ENCODE data around the gene CELF2.

CELF2 gene

GRCh38 chr10:11272915-11273389 lies 255.3 kb downstream of the CELF2 start:
- H3K4me2 ChIP-seq (ENCODE audit: low read length), result no peak overlapping the region
- DNase-seq, result no peak
- no peaks in the 10 kb centered on the region for H3K36me3 ChIP-seq (ENCODE audit: control insufficient read depth, insufficient read depth, low read length)
- H4K8ac ChIP-seq (ENCODE audit: low read depth, low read length), result no peak overlapping the region
- WGBS (ENCODE audit: extremely low coverage, insufficient coverage, low lambda C conversion rate), result no CpG with 5 or more reads among the region's 15 CpGs
- no peak overlapping the region for H3K18ac ChIP-seq (ENCODE audit: low read length)
- no peak overlapping the region for H3K27ac ChIP-seq (ENCODE audit: low read depth, low read length)
- no peak overlapping the region for H2BK5ac ChIP-seq (ENCODE audit: low read length)
- H2BK15ac ChIP-seq (replicated peaks; ENCODE audit: low read depth), result no peak overlapping the region
- no peaks in the 10 kb centered on the region for H3K79me2 ChIP-seq (ENCODE audit: control insufficient read depth, insufficient read depth, low read length)
- no peak overlapping the region for H2BK120ac ChIP-seq (ENCODE audit: low read depth, low read length)
- H3K9ac ChIP-seq (ENCODE audit: low read length), result no peak overlapping the region
- H3K56ac ChIP-seq (ENCODE audit: low read length), result no peak overlapping the region
- no peaks in the 10 kb centered on the region for H3K27me3 ChIP-seq (ENCODE audit: insufficient read depth, low read length, poor library complexity)
- H2AK5ac ChIP-seq (ENCODE audit: low read length), result no peak overlapping the region
- H3K23ac ChIP-seq (ENCODE audit: low read length), result no peak overlapping the region
- peaks cover 2% of the 10 kb centered on the region for H3K4me1 ChIP-seq (ENCODE audit: control insufficient read depth, low read depth, low read length)
- H3K79me1 ChIP-seq (ENCODE audit: low read length), result no peaks in the 10 kb centered on the region
- no peak overlapping the region for H3K4ac ChIP-seq (ENCODE audit: low read depth, low read length)
- H3K4me3 ChIP-seq (ENCODE audit: low read length), result no peak overlapping the region
- no peak overlapping the region for H4K5ac ChIP-seq (ENCODE audit: low read length)

- Histone ChIP-seq H3K9ac (ENCODE audit: low read length) (no peak overlapping the region), H3K27me3 (ENCODE audit: insufficient read depth, low read length, poor library complexity) (no peaks in the 10 kb centered on the region), H3K4ac (ENCODE audit: low read depth, low read length) (no peak overlapping the region), H3K56ac (ENCODE audit: low read length) (no peak overlapping the region), H3K4me2 (ENCODE audit: low read length) (no peak overlapping the region), H2BK5ac (ENCODE audit: low read length) (no peak overlapping the region), H3K4me1 (ENCODE audit: control insufficient read depth, low read depth, low read length) (peaks cover 2% of the 10 kb centered on the region), H3K23ac (ENCODE audit: low read length) (no peak overlapping the region), H3K79me2 (ENCODE audit: control insufficient read depth, insufficient read depth, low read length) (no peaks in the 10 kb centered on the region), H4K8ac (ENCODE audit: low read depth, low read length) (no peak overlapping the region), H3K4me3 (ENCODE audit: low read length) (no peak overlapping the region), H2BK120ac (ENCODE audit: low read depth, low read length) (no peak overlapping the region), H2BK15ac (replicated peaks; ENCODE audit: low read depth) (no peak overlapping the region), H3K79me1 (ENCODE audit: low read length) (no peaks in the 10 kb centered on the region), H2AK5ac (ENCODE audit: low read length) (no peak overlapping the region), H4K5ac (ENCODE audit: low read length) (no peak overlapping the region), H3K18ac (ENCODE audit: low read length) (no peak overlapping the region), H3K27ac (ENCODE audit: low read depth, low read length) (no peak overlapping the region), H3K36me3 (ENCODE audit: control insufficient read depth, insufficient read depth, low read length) (no peaks in the 10 kb centered on the region)
- no CpG with 5 or more reads among the region's 5 CpGs for WGBS (ENCODE audit: extremely low coverage, insufficient coverage, low lambda C conversion rate)
- no peak for DNase-seq
These were observed 256.8 kb downstream of the CELF2 start for GRCh38 chr10:11274452-11274851.

GRCh38 chr10:11275651-11276050 lies 258.0 kb downstream of the CELF2 start:
- Histone ChIP-seq H2AK5ac (ENCODE audit: low read length) (no peak overlapping the region), H3K79me2 (ENCODE audit: control insufficient read depth, insufficient read depth, low read length) (no peaks in the 10 kb centered on the region), H3K9ac (ENCODE audit: low read length) (no peak overlapping the region), H3K4me3 (ENCODE audit: low read length) (no peak overlapping the region), H4K5ac (ENCODE audit: low read length) (no peak overlapping the region), H3K56ac (ENCODE audit: low read length) (no peak overlapping the region), H3K4me1 (ENCODE audit: control insufficient read depth, low read depth, low read length) (no peaks in the 10 kb centered on the region), H2BK5ac (ENCODE audit: low read length) (no peak overlapping the region), H3K27ac (ENCODE audit: low read depth, low read length) (no peak overlapping the region), H3K79me1 (ENCODE audit: low read length) (no peaks in the 10 kb centered on the region), H3K4ac (ENCODE audit: low read depth, low read length) (no peak overlapping the region), H3K18ac (ENCODE audit: low read length) (no peak overlapping the region), H3K27me3 (ENCODE audit: insufficient read depth, low read length, poor library complexity) (no peaks in the 10 kb centered on the region), H2BK15ac (replicated peaks; ENCODE audit: low read depth) (no peak overlapping the region), H2BK120ac (ENCODE audit: low read depth, low read length) (no peak overlapping the region), H3K36me3 (ENCODE audit: control insufficient read depth, insufficient read depth, low read length) (no peaks in the 10 kb centered on the region), H3K23ac (ENCODE audit: low read length) (no peak overlapping the region), H3K4me2 (ENCODE audit: low read length) (no peak overlapping the region), H4K8ac (ENCODE audit: low read depth, low read length) (no peak overlapping the region)
- no CpG with 5 or more reads among the region's 12 CpGs for WGBS (ENCODE audit: extremely low coverage, insufficient coverage, low lambda C conversion rate)
- no peak for DNase-seq

DNA sequence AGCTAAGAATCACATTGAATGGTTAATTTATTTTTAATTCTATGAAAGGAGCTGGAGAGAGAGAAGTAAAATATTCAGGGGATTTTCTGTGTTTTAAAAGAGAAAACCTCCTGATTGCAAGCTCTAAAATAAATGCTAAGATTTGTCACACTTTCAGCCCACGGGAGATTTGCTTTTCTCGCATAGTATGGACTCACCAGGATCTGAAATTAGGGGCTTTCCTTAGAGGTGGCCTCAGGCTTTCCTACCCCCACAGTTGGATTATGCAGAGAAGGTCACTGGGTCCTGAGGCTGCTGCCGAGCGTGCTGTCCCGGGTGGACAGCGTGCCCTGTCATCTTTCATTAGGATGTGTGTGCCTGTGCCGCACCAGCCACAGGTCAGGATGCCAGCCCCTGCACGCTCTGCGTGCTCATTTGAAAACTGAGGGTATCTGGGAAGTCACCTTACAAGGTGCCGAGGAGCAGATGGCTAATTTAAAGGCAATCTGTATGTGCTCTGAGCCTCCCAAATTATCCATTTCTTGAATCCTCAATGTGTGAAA lies 258.8 kb downstream of the CELF2 start:
- no peak overlapping the region for H3K4me2 ChIP-seq (ENCODE audit: low read length)
- H2BK5ac ChIP-seq (ENCODE audit: low read length), result no peak overlapping the region
- no peak overlapping the region for H4K8ac ChIP-seq (ENCODE audit: low read depth, low read length)
- no peaks in the 10 kb centered on the region for H3K4me1 ChIP-seq (ENCODE audit: control insufficient read depth, low read depth, low read length)
- H3K79me1 ChIP-seq (ENCODE audit: low read length), result no peaks in the 10 kb centered on the region
- H3K27me3 ChIP-seq (ENCODE audit: insufficient read depth, low read length, poor library complexity), result no peaks in the 10 kb centered on the region
- no peak overlapping the region for H3K18ac ChIP-seq (ENCODE audit: low read length)
- H2AK5ac ChIP-seq (ENCODE audit: low read length), result no peak overlapping the region
- no peak overlapping the region for H3K4me3 ChIP-seq (ENCODE audit: low read length)
- no peaks in the 10 kb centered on the region for H3K36me3 ChIP-seq (ENCODE audit: control insufficient read depth, insufficient read depth, low read length)
- no peak overlapping the region for H3K9ac ChIP-seq (ENCODE audit: low read length)
- no peak overlapping the region for H2BK15ac ChIP-seq (replicated peaks; ENCODE audit: low read depth)
- no peak overlapping the region for H3K27ac ChIP-seq (ENCODE audit: low read depth, low read length)
- no peak for DNase-seq
- H3K23ac ChIP-seq (ENCODE audit: low read length), result no peak overlapping the region
- no peak overlapping the region for H2BK120ac ChIP-seq (ENCODE audit: low read depth, low read length)
- WGBS (ENCODE audit: extremely low coverage, insufficient coverage, low lambda C conversion rate), result no CpG with 5 or more reads among the region's 10 CpGs
- H3K79me2 ChIP-seq (ENCODE audit: control insufficient read depth, insufficient read depth, low read length), result no peaks in the 10 kb centered on the region
- H3K56ac ChIP-seq (ENCODE audit: low read length), result no peak overlapping the region
- no peak overlapping the region for H3K4ac ChIP-seq (ENCODE audit: low read depth, low read length)
- no peak overlapping the region for H4K5ac ChIP-seq (ENCODE audit: low read length)

DNA sequence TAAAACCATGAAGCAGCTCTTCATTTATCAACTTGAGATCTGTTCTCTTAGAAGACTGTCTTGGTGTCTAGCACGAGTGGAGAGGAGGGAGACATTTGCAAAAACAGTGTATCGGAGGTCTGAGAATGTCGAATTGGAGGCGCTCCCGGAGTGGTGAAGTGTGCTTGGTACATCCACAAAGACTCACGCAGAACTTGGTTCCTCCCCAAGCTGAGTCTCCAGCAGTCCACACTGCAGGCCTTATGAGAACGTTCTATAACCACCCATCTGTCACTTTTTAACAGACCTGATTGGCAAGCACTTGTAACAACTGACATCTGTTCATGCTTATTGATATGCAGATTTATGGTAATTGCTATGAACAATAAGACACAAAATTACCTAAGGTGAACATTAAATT lies 261.6 kb downstream of the CELF2 start:
- Histone ChIP-seq H3K9ac (ENCODE audit: low read length) (no peak overlapping the region), H3K23ac (ENCODE audit: low read length) (no peak overlapping the region), H3K27ac (ENCODE audit: low read depth, low read length) (no peak overlapping the region), H3K27me3 (ENCODE audit: insufficient read depth, low read length, poor library complexity) (no peaks in the 10 kb centered on the region), H2AK5ac (ENCODE audit: low read length) (no peak overlapping the region), H3K36me3 (ENCODE audit: control insufficient read depth, insufficient read depth, low read length) (no peaks in the 10 kb centered on the region), H4K5ac (ENCODE audit: low read length) (no peak overlapping the region), H3K18ac (ENCODE audit: low read length) (no peak overlapping the region), H3K79me2 (ENCODE audit: control insufficient read depth, insufficient read depth, low read length) (no peaks in the 10 kb centered on the region), H2BK5ac (ENCODE audit: low read length) (no peak overlapping the region), H3K4me1 (ENCODE audit: control insufficient read depth, low read depth, low read length) (no peaks in the 10 kb centered on the region), H3K56ac (ENCODE audit: low read length) (no peak overlapping the region), H3K4me3 (ENCODE audit: low read length) (no peak overlapping the region), H2BK120ac (ENCODE audit: low read depth, low read length) (no peak overlapping the region), H4K8ac (ENCODE audit: low read depth, low read length) (no peak overlapping the region), H2BK15ac (replicated peaks; ENCODE audit: low read depth) (no peak overlapping the region), H3K4me2 (ENCODE audit: low read length) (no peak overlapping the region), H3K79me1 (ENCODE audit: low read length) (no peaks in the 10 kb centered on the region), H3K4ac (ENCODE audit: low read depth, low read length) (no peak overlapping the region)
- DNase-seq, result no peak
- WGBS (ENCODE audit: extremely low coverage, insufficient coverage, low lambda C conversion rate), result no CpG with 5 or more reads among the region's 7 CpGs
